ENCODE data around the gene HIBADH.
"Not testable (repeated sequence)": the region's sequence is repeated elsewhere in the genome, so short reads cannot be mapped to it uniquely, and the experiment has no call there.

HIBADH gene

DNA sequence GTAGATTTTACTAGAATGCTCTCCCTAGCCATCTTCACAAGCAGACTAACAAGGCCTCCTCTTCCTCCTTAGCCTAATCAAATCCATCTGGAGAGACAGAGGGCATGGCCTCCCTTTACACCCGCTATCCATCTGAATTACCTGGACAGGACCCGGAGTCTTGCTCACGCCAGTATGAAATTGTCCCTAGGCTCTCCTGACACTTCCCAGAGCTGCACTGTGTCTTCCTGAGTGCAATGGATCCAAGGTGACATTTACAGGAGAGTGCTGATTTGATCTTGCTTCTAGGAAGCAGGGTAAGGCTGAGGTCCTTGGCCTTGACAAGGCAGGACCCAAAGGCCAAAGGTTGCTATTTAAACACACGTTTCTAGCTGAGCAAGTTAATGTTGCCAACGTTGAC, 147.8 kb downstream of the HIBADH start:
- Histone ChIP-seq H3K4me3 (ENCODE audit: low read depth in 1 of 2, low read length in 1 of 2) (no peak overlapping the region), H3K27me3 (no peaks in the 10 kb centered on the region), H3K27ac (no peak overlapping the region), H3K9me3 (no peaks in the 10 kb centered on the region), H3K4me1 (ENCODE audit: control insufficient read depth in 1 of 2, insufficient read depth in 1 of 2, low read depth in 1 of 2, low read length in 1 of 2) (no peaks in the 10 kb centered on the region), H3K36me3 (no peaks in the 10 kb centered on the region)
- TF ChIP-seq, protein P1, sequence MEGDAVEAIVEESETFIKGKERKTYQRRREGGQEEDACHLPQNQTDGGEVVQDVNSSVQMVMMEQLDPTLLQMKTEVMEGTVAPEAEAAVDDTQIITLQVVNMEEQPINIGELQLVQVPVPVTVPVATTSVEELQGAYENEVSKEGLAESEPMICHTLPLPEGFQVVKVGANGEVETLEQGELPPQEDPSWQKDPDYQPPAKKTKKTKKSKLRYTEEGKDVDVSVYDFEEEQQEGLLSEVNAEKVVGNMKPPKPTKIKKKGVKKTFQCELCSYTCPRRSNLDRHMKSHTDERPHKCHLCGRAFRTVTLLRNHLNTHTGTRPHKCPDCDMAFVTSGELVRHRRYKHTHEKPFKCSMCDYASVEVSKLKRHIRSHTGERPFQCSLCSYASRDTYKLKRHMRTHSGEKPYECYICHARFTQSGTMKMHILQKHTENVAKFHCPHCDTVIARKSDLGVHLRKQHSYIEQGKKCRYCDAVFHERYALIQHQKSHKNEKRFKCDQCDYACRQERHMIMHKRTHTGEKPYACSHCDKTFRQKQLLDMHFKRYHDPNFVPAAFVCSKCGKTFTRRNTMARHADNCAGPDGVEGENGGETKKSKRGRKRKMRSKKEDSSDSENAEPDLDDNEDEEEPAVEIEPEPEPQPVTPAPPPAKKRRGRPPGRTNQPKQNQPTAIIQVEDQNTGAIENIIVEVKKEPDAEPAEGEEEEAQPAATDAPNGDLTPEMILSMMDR (IDR thresholded peaks at IDR 0.05) = no peak

DNA sequence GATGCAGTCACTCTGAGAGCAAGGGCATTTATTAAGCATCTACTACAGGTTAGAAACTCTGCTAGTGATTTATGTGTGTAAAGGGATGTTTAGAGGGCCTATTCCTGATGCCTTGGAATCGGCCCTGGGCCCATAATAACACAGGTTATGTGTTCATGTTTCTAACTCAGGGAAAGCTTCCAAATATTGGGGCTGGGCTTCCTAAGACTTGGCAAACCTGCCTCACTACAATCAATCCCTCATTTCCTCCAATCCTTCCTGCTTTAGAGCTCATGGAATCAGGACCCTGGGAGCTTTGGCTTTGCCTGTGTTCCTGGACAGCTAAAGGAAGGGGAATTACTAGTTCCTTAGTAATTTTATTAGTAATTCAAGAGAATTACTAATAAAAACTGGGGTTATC, 148.8 kb downstream of the HIBADH start:
- Histone ChIP-seq H3K4me3 (ENCODE audit: low read depth in 1 of 2, low read length in 1 of 2) (no peak overlapping the region), H3K27ac (no peak overlapping the region), H3K27me3 (no peaks in the 10 kb centered on the region), H3K9me3 (no peaks in the 10 kb centered on the region), H3K4me1 (ENCODE audit: control insufficient read depth in 1 of 2, insufficient read depth in 1 of 2, low read depth in 1 of 2, low read length in 1 of 2) (no peaks in the 10 kb centered on the region), H3K36me3 (no peaks in the 10 kb centered on the region)
- TF ChIP-seq, protein P1 (IDR thresholded peaks at IDR 0.05) = no peak

DNA sequence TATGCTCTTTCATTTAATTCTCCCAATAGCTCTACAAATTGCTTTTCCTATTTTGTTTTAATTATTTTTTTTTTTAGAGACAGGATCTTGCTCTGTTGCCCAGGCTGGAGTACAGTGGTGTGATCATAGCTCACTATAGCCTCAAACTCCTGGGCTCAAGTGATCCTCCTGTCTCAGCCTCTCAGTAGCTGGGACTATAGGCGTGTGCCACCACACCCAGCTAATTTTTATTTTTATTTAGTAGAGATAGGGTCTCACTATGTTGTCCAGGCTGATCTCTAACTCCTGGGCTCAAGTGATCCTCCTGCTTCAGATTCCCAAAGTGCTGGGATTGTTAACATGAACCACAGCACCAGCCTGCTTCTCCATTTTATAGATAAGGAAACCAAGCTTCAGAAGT, 151.3 kb downstream of the HIBADH start:
- H3K4me3 ChIP-seq (ENCODE audit: low read depth in 1 of 2, low read length in 1 of 2); H3K27ac ChIP-seq; H3K4me1 ChIP-seq (ENCODE audit: control insufficient read depth in 1 of 2, insufficient read depth in 1 of 2, low read depth in 1 of 2, low read length in 1 of 2); H3K9me3 ChIP-seq; H3K27me3 ChIP-seq; H3K36me3 ChIP-seq: not testable (repeated sequence)

DNA sequence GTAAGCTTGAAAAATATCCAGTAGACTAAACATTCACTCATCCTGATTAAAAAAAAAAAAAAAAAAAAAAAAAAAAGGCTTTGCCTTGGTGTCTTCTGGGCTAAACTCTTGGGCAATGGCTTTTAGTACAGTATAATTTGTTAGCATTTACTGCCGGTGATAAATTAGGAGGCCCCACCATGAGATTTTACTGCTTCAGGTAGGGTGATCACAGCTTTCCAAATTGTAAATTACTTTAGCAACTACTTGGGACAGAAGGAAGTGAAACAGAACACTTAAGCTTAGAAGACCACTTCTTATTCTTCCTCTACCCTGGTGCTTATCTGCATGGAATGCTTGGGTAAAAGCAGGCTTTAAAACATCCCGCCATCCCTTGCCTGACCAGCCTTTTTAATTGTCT, 152.1 kb downstream of the HIBADH start:
- Histone ChIP-seq H3K27ac (no peak overlapping the region), H3K27me3 (no peaks in the 10 kb centered on the region), H3K4me1 (ENCODE audit: control insufficient read depth in 1 of 2, insufficient read depth in 1 of 2, low read depth in 1 of 2, low read length in 1 of 2) (no peaks in the 10 kb centered on the region), H3K9me3 (no peaks in the 10 kb centered on the region), H3K36me3 (no peaks in the 10 kb centered on the region), H3K4me3 (ENCODE audit: low read depth in 1 of 2, low read length in 1 of 2) (no peak overlapping the region)
- TF ChIP-seq, protein P1 (IDR thresholded peaks at IDR 0.05) = no peak

DNA sequence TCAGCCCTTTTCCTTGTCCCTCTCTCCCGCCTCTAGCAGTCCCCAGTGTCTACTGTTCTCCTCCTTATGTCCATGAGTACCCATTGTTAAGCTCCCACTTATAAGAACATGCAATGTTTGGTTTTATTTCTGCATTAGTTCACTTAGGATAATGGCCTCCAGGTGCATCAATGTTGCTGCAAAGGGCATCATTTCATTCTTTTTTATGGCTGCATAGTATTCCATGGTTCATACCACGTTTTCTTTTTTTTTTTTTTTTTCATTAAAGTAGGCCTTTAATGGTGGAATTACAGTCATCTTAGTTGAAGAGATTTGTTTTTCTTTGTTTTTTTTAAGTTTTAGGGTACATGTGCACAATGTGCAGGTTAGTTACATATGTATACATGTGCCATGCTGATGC, 160.8 kb downstream of the HIBADH start:
- H3K27ac ChIP-seq; H3K36me3 ChIP-seq; H3K9me3 ChIP-seq; H3K4me3 ChIP-seq (ENCODE audit: low read depth in 1 of 2, low read length in 1 of 2); H3K4me1 ChIP-seq (ENCODE audit: control insufficient read depth in 1 of 2, insufficient read depth in 1 of 2, low read depth in 1 of 2, low read length in 1 of 2); H3K27me3 ChIP-seq: not testable (repeated sequence)

DNA sequence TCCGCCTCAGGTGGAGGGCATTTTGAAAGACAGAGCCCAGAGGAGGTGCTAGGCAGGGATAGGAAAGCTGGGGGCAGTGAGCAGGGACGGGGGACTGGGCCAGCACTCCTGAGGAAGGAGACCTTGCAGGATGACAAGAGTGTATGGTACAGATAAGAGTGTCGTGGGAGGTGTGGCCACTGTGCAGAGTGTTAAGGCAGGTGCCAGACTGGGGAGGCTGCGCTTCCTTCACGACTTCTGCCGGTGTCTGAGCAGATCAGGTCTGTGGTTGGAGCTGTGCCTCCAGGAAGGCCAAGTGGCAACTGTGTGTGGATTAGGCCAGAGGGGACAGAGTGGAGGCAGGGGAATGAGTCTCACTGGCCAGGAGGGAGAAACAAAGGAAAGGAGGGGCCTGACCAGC, 161.7 kb downstream of the HIBADH start:
- no peaks in the 10 kb centered on the region for H3K4me1 ChIP-seq (ENCODE audit: control insufficient read depth in 1 of 2, insufficient read depth in 1 of 2, low read depth in 1 of 2, low read length in 1 of 2)
- H3K36me3 ChIP-seq = no peaks in the 10 kb centered on the region
- no peak overlapping the region for H3K27ac ChIP-seq
- H3K9me3 ChIP-seq = no peaks in the 10 kb centered on the region
- H3K4me3 ChIP-seq (ENCODE audit: low read depth in 1 of 2, low read length in 1 of 2) = no peak overlapping the region
- TF ChIP-seq, protein P1 (IDR thresholded peaks at IDR 0.05) = no peak
- H3K27me3 ChIP-seq = no peaks in the 10 kb centered on the region

DNA sequence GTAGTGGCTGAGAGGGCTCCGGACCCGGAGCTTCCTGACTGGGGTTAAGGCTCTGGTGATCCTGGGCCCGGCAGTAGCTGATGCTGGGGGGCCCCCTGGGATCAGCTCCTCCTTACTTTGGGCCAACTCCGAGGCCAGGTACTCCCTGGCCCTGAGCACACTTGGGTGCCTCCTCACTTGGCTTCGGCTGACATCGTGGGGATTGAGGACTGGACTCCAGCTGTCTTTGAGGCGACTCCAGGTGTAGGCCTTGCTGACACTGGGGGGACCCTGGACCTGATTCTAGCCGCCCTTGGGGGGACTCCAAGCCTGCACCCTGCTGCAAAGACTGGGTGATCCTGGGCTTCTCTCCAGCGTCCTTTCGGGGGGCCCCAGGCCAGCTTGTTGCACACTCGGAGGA, 170.5 kb downstream of the HIBADH start:
- TF ChIP-seq, protein P1 (IDR thresholded peaks at IDR 0.05) = no peak
- Histone ChIP-seq H3K27me3 (peaks cover 18% of the 10 kb centered on the region), H3K9me3 (no peaks in the 10 kb centered on the region), H3K27ac (no peak overlapping the region), H3K36me3 (no peaks in the 10 kb centered on the region), H3K4me1 (ENCODE audit: control insufficient read depth in 1 of 2, insufficient read depth in 1 of 2, low read depth in 1 of 2, low read length in 1 of 2) (no peaks in the 10 kb centered on the region), H3K4me3 (ENCODE audit: low read depth in 1 of 2, low read length in 1 of 2) (no peak overlapping the region)

Measured in neutrophil (primary cell).